ENCODE measurements around the gene CYP2A7.
"Not testable (repeated sequence)": the region's sequence is repeated elsewhere in the genome, so short reads cannot be mapped to it uniquely, and the experiment has no call there.

The CYP2A7 gene

GRCh38 chr19:40842997-40843652 lies 38.9 kb downstream of the CYP2A7 start:
- not testable (repeated sequence) for DNase-seq (ENCODE audit: low read depth in 2 of 2)

DNA sequence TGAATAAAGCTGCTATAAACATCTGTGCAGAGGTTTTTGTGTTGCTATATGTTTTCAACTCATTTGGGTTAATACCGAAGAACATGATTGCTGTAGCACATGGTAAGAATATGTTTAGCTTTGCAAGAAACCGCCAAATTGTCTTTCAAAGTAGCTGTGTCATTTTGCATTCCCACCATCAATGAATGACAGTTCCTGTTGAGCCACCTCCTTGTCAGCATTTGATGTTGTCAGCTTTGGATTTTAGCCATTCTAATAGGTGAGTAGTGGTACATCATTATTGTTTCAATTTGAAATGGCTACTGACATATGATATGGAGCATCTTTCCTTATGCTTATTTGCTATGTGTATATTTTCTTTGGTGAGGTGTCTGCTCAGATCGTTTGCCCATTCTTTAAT lies 40.0 kb downstream of the CYP2A7 start:
- not testable (repeated sequence) for DNase-seq (ENCODE audit: low read depth in 2 of 2)

DNA sequence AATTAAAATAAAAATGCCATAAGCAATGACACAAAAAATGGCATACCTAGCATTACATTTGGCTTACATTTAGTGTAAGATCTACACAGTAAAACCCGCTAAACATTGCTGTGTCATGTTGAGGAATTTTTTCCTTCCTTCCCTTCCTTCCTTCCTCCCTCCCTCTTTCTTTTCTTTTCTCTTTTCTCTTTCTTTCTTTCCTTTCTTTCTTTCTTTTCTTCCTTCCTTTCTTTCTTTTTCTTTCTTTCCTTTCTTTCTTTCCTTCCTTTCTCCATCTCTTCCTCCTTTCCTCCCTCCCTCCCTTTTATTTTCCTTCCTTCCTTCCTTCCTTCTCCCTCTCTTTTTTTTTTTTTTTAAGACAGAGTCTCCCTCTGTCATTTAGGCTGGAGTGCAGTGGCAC lies 43.6 kb downstream of the CYP2A7 start:
- DNase-seq (ENCODE audit: low read depth in 2 of 2): not testable (repeated sequence)

- DNase-seq (ENCODE audit: low read depth in 2 of 2): no peak
Measured at GRCh38 chr19:40836754-40837429, 45.1 kb downstream of the CYP2A7 start.

GRCh38 chr19:40833728-40834533 lies 48.1 kb downstream of the CYP2A7 start:
- not testable (repeated sequence) for DNase-seq (ENCODE audit: low read depth in 2 of 2)

GRCh38 chr19:40832431-40832790 lies 49.6 kb downstream of the CYP2A7 start:
- not testable (repeated sequence) for DNase-seq (ENCODE audit: low read depth in 2 of 2)

GRCh38 chr19:40831502-40832430 lies 50.3 kb downstream of the CYP2A7 start:
- no peak for DNase-seq (ENCODE audit: low read depth in 2 of 2)

GRCh38 chr19:40830741-40831140 lies 51.3 kb downstream of the CYP2A7 start:
- not testable (repeated sequence) for DNase-seq (ENCODE audit: low read depth in 2 of 2)

DNA sequence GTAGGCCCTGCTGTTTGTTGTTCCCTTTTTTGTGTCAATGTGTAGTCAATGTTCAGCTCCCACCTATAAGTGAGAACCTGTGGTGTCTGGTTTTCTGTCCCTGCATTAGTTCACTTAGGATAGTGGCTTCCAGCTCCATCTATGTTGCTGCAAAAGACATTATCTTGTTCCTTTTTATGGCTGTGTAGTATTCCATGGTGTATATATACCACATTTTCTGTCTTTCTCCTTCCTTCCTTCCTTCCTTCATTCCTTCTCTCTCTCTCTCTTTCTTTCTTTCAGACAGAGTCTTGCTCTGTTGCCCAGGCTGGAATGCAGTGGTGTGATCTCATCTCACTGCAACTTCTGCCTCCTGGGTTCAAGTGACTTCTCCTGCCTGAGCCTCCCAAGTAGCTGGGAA lies 52.8 kb downstream of the CYP2A7 start:
- no peak for DNase-seq (ENCODE audit: low read depth in 2 of 2)

- DNase-seq (ENCODE audit: low read depth in 2 of 2): no peak
Measured at GRCh38 chr19:40827386-40828247, 54.4 kb downstream of the CYP2A7 start.

- DNase-seq (ENCODE audit: low read depth in 2 of 2): peak in 1 of 2 donors; percentile 46
Measured at GRCh38 chr19:40826699-40827385, 55.2 kb downstream of the CYP2A7 start.

DNA sequence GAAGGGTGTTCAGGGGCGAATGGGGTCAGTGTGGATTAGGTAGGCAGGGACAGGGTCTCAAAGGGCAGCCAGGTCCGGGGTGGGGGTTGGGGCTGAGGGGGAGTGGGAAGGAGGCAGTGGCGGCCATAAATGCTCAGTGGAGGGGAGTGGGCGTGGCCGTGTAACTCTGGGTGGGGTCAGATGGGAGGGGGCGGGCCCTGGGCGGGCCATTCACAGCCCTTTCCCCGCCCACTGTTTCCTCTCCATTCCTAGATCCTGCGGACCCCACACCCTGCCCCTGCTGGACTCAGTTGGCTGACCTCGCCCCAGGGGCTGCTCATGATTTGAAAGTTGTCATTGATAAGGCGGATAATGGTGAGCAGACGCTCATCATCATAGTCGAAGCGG lies 55.7 kb downstream of the CYP2A7 start:
- not testable (repeated sequence) for DNase-seq (ENCODE audit: low read depth in 2 of 2)

DNA sequence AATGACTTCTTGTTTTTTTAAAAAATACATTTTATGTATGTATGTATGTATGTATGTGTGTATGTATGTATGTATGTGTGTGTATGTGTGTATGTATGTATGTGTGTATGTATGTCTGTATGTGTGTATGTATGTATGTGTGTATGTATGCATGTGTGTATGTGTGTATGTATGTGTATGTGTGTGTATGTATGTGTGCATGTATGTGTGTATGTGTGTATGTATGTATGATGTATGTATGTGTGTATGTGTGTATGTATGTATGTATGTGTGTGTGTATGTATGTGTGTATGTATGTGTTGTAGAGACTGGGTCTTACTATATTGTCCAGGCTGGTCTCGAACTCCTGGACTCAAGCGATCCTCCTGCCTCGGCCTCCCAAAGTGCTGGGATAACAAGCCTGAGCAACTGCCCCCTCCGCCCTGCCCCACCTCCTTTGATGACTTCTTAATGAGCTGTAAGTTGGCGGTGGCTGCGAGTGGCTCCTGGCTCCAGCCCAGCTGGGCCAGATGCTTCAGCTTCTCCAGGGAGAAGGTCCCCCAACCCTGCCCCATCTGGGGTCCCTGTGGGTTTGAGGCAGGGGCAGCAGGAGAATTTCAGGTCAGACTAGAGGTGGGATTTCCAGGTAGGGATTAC lies 56.5 kb downstream of the CYP2A7 start:
- DNase-seq (ENCODE audit: low read depth in 2 of 2): not testable (repeated sequence)

All from stimulated activated CD8-positive, alpha-beta memory T cell treated with anti-CD3 and anti-CD28 coated beads, Interleukin-15, amount 100 ng/mL, for 4 hours (primary cell).